Aorta (tissue), 5 donors: ENCODE data around the gene RHOJ. TPM values are rescaled to one million over a fixed set of nuclear protein-coding genes. Genes with fewer than 3 reads are reported as not detected.

Source experiments
- ATAC-seq: fragments of 200-7000 bp; cut with Tn5 transposase; one replicate; pipeline ENCODE4 v1.9.1; 2022; ENCODE audit warnings: moderate library complexity; ENCODE audit not compliant: low FRiP score
- DNase-seq, 2 donors: peaks; one replicate each; pipeline ENCODE4 v3.0.0-alpha.2; 2020
- H3K27ac ChIP-seq, 2 donors: one replicate each; pipeline ENCODE4 v1.5.1; 2013; ENCODE audit warnings: low read length in 2 of 2, mild to moderate bottlenecking in 2 of 2, moderate library complexity in 2 of 2, control low read depth in 1 of 2, inconsistent platforms in 1 of 2, low read depth in 1 of 2
- H3K27me3 ChIP-seq, 2 donors: one replicate each; pipeline ENCODE4 v1.6.1; 2013; ENCODE audit warnings: control low read depth in 1 of 2, low read length in 1 of 2, mild to moderate bottlenecking in 1 of 2, moderate library complexity in 1 of 2; ENCODE audit not compliant: insufficient read depth in 2 of 2, control insufficient read depth in 1 of 2
- H3K36me3 ChIP-seq, 2 donors: one replicate each; pipeline ENCODE4 v1.6.1; 2013; ENCODE audit warnings: control low read depth in 1 of 2, low read length in 1 of 2, mild to moderate bottlenecking in 1 of 2; ENCODE audit not compliant: insufficient read depth in 2 of 2, control insufficient read depth in 1 of 2
- H3K4me1 ChIP-seq, 2 donors: one replicate each; pipeline ENCODE4 v1.6.1; 2013; ENCODE audit warnings: low read length in 2 of 2, control low read depth in 1 of 2, mild to moderate bottlenecking in 1 of 2, moderate library complexity in 1 of 2; ENCODE audit not compliant: insufficient read depth in 2 of 2, control insufficient read depth in 1 of 2
- H3K4me3 ChIP-seq, 2 donors: one replicate each; pipeline ENCODE4 v1.5.1; 2013; ENCODE audit warnings: low read length in 2 of 2, control low read depth in 1 of 2, mild to moderate bottlenecking in 1 of 2
- H3K9me3 ChIP-seq: one replicate; pipeline ENCODE4 v1.6.1; 2013; ENCODE audit warnings: mild to moderate bottlenecking, low read length; ENCODE audit not compliant: control insufficient read depth
- WGBS, 2 donors: extraction: QIAGEN DNeasy Blood & Tissue Kit; methylation state at CpG; one replicate each; pipeline ENCODE4 v1.1.7; 2013; 5-methylcytosine and 5-hydroxymethylcytosine counted together
- intact Hi-C, 2 donors: fragments of 100-400 bp; cut with DNase I; formaldehyde crosslinking; loops; one replicate each; pipeline versions ENCODE4 v1.14.2 to v1.15.0; 2022
- polyA plus RNA-seq, 2 donors: library from polyadenylated mRNA; stranded (reverse); fragments of 200-250 nt; gene quantifications; one replicate each; pipeline ENCODE4 v1.2.3, GENCODE V29; 2013
- total RNA-seq, 2 donors: library from RNA; stranded (reverse); fragmentation: NEBNext Ultra II Directional; extraction: Animal tissue kit (Norgen Biotek cat#: 25700); gene quantifications; one replicate each; pipeline ENCODE4 v1.2.1, GENCODE V29; 2021
- donor health status: healthy with polysubstance abuse.
- donor health status: Bipolar disorder and iron deficiency.
- donor health status: DM: no; HTN: no; CAD: no.
- donor health status: DM: no; HTN: no; CAD: no.
- donor health status: DM: yes; HTN: yes; CAD: no.

Gene RHOJ
- total and polyA plus RNA-seq, 4 donors = 10.8 to 56.6 (median 27.0) TPM

DNA sequence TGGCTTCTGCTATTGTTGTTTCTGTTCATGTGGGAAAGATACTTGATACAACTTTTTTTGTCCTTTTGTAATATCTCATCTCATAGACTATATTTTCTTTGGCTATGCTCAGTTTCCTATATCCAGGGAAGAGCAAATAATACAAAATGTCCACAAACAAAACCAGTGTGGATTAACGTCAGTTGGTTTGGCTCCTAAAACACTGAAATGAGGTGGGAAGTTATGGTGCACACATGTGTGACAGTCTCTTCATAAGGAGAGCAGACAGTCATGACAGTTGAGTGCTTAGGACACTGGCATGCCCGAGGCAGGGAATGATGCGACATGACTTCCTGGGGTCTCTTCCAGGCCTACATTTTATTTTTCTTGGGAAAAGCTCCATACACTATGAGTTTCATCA is 27.5 kb downstream of the RHOJ start:
- no peaks in the 10 kb centered on the region for H3K36me3 ChIP-seq
- intact Hi-C loops = no loop called here
- no peaks in the 10 kb centered on the region for H3K4me1 ChIP-seq
- ATAC-seq (no peak), DNase-seq (no peak)
- WGBS, 2 donors = 66 to 67% methylated on average over 3 of the region's 3 CpGs
- H3K9me3 ChIP-seq = peaks cover 1% of the 10 kb centered on the region
- no peak overlapping the region for H3K4me3 ChIP-seq
- H3K27me3 ChIP-seq = no peaks in the 10 kb centered on the region
- H3K27ac ChIP-seq = no peak overlapping the region

DNA sequence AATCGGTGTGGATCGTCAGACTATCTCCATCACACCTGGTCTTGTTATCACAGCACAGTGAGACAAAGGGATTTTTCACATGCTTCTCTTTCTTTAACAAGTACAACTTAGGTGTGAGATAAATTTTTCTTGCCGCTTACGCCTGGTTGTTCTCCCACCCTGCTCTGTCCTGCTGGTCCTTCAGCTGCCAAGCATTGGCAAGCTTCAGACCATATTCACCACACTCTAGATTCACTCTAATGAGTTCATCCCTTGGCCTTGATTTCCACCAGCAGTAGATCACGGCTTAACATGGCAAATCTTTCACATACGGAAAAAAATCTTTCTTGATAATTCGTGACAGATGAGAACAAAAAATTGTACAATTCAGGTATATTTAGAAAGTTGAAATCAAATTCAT is 33.5 kb downstream of the RHOJ start:
- Histone ChIP-seq H3K27ac (no peak overlapping the region), H3K36me3 (no peaks in the 10 kb centered on the region), H3K9me3 (no peaks in the 10 kb centered on the region), H3K4me1 (peaks cover 0 to 2% of the 10 kb centered on the region in 2 donors), H3K4me3 (no peak overlapping the region), H3K27me3 (no peaks in the 10 kb centered on the region)
- intact Hi-C loops = no loop called here
- 90 to 97% methylated on average over 7 of the region's 7 CpGs for WGBS, 2 donors
- DNase-seq (no peak), ATAC-seq (no peak)

DNA sequence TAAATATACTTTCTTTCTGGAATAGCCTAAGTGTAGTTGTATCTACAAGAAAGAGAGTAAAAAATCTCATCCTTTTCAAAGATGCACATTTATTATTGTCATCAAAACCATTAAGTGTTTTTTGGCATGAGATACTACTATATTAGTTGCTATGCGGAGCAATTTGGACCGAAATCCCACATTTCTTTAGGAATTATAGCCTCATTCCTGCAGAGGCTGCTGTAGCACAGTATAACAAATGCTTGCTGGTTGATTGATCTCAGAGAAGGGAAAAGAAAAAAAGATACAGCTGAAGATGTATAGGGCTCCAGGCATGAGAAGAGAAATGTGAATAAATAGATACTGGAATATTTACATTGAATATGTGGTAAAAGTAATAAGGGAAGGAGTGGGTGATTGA is 36.0 kb downstream of the RHOJ start:
- ATAC-seq = no peak
- Histone ChIP-seq H3K36me3 (no peaks in the 10 kb centered on the region), H3K9me3 (no peaks in the 10 kb centered on the region), H3K4me3 (no peak overlapping the region), H3K27me3 (no peaks in the 10 kb centered on the region), H3K4me1 (peaks cover 0 to 2% of the 10 kb centered on the region in 2 donors), H3K27ac (no peak overlapping the region)
- 79 to 83% methylated on average over 2 of the region's 2 CpGs for WGBS, 2 donors
- DNase-seq = no peak
- intact Hi-C loops = no loop called here

DNA sequence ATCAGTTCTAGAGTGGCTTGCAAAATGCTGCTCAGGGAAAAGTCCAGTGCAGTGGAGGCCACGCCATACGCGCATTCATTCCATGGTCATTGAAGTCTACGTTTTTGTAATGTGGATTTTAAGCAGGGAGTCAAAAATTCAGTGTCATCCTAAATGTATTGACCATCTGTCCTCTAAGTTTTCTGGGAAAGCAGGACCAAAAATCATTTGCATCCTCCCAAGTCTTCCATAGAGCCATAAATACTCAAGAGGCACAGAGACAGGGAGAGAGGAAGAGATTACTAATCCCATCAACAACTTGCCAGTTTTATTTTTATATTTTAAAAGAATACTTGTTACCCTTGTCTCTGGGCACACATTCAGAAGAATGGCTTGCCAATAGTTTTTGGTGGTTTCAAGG is 36.9 kb downstream of the RHOJ start:
- Histone ChIP-seq H3K27me3 (no peaks in the 10 kb centered on the region), H3K27ac (no peak overlapping the region), H3K4me1 (peaks cover 0 to 2% of the 10 kb centered on the region in 2 donors), H3K4me3 (no peak overlapping the region), H3K36me3 (no peaks in the 10 kb centered on the region), H3K9me3 (no peaks in the 10 kb centered on the region)
- DNase-seq (no peak), ATAC-seq (no peak)
- WGBS, 2 donors = 75 to 76% methylated on average over 4 of the region's 4 CpGs
- intact Hi-C loops = no loop called here

DNA sequence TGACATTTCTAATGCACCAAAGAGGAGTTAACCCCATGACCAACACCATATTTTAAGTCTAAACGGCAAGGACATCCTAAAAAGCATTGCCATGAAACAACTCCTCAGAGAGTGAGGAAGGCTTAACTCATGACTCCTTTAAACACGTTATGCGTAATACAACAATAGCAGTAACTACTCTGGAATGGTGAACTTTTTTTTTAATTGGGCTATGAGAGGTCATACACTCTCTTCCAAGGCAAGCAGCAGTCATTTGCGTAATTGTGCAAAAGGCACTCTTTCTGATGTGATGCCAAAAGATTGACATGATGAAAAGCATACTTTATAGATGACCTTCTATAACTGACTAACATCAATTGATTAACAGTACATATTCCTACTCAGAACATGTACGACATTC is 39.4 kb downstream of the RHOJ start:
- Histone ChIP-seq H3K4me3 (no peak overlapping the region), H3K4me1 (peaks cover 2% of the 10 kb centered on the region in 2 donors), H3K9me3 (no peaks in the 10 kb centered on the region), H3K36me3 (no peaks in the 10 kb centered on the region), H3K27ac (no peak overlapping the region), H3K27me3 (no peaks in the 10 kb centered on the region)
- no peak for DNase-seq
- WGBS, 2 donors = 88 to 95% methylated on average over 5 of the region's 5 CpGs
- ATAC-seq = no peak
- intact Hi-C loops = no loop called here

DNA sequence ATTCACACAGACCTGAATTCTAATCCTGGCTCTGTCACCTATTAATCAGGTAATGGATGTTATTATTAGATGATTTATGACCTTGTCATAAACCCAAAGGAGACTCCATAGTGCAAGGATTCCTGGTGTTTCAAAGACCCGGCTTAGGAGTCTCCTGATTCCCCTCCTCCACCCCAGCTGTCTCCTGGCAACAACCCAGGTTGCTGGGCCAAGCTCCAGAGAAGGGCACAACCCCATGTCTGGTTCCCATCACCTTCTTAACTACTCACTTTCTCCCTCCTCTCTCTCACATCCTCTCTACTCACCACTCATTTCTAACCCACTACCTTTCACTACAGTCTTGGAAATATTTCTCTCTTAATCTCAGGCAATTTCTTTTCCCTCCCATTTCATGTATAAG is 41.6 kb downstream of the RHOJ start:
- Histone ChIP-seq H3K9me3 (no peaks in the 10 kb centered on the region), H3K4me1 (peaks cover 4 to 11% of the 10 kb centered on the region in 2 donors), H3K4me3 (no peak overlapping the region), H3K36me3 (no peaks in the 10 kb centered on the region), H3K27me3 (no peaks in the 10 kb centered on the region), H3K27ac (no peak overlapping the region)
- 49 to 56% methylated on average over 1 of the region's 1 CpG for WGBS, 2 donors
- ATAC-seq (no peak), DNase-seq (no peak)
- intact Hi-C loops = loop anchor here in 1 of 2 donors (5.0 kb wide), 1 partner anchor 39 kb away; no protein-coding TSS in a partner anchor

DNA sequence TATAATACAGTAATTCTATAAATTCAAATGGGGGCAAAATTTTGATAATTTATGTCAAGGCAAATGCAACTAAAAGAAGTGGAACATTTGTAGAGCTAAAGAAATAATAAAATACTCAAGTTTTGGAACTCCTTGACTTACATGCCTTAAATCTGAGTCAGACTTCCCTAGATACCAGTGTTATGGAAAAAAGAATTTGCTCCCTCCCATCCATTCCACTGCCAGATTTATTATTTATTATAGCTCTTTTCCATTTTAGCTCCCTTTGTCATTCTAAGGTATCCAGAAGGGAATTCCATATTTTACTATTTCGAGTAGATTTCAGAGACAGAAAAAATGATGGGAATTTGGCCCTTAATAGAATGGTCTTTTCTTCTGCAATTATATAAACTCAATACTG is 44.0 kb downstream of the RHOJ start:
- DNase-seq (no peak), ATAC-seq (peak; percentile 86)
- Histone ChIP-seq H3K27me3 (no peaks in the 10 kb centered on the region), H3K4me1 (peaks cover 4 to 11% of the 10 kb centered on the region in 2 donors), H3K27ac (no peak overlapping the region), H3K9me3 (no peaks in the 10 kb centered on the region), H3K36me3 (no peaks in the 10 kb centered on the region), H3K4me3 (no peak overlapping the region)
- intact Hi-C loops = loop anchor here (2.0 to 5.0 kb wide), 2 partner anchors 41 to 43 kb away; partner anchors contain the start of gene RHOJ (in 1 of the 2)
- 0 to 2% methylated on average over 1 of the region's 1 CpG for WGBS, 2 donors

DNA sequence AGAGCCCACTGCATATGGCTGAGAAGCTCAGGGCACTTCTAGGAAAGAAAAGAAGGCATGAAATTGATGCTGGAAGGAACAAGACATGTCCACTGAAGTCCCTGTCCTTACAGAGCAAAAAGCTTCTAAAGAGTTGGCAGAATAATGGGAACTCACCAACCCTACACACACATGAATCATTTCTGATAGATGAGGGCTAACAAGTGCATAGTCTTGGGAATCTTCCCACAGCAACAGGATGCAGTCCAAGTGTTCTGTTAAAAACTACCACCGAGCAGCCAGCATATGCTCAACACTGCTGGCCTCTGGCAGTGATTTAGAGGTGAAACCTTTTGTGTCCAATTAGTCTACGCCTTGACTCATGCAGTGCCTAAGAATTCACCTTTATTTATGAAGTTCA is 44.8 kb downstream of the RHOJ start:
- H3K27ac ChIP-seq = peak overlapping the region; percentile 91 to 99
- DNase-seq = no peak
- H3K9me3 ChIP-seq = no peaks in the 10 kb centered on the region
- no peaks in the 10 kb centered on the region for H3K27me3 ChIP-seq
- peak; percentile 69 for ATAC-seq
- peaks cover 4 to 11% of the 10 kb centered on the region in 2 donors for H3K4me1 ChIP-seq
- 4 to 8% methylated on average over 2 of the region's 2 CpGs for WGBS, 2 donors
- no peaks in the 10 kb centered on the region for H3K36me3 ChIP-seq
- intact Hi-C loops = loop anchor here (2.0 to 5.0 kb wide), 2 partner anchors 42 to 44 kb away; partner anchors contain the start of gene RHOJ (in 1 of the 2)
- H3K4me3 ChIP-seq = no peak overlapping the region

DNA sequence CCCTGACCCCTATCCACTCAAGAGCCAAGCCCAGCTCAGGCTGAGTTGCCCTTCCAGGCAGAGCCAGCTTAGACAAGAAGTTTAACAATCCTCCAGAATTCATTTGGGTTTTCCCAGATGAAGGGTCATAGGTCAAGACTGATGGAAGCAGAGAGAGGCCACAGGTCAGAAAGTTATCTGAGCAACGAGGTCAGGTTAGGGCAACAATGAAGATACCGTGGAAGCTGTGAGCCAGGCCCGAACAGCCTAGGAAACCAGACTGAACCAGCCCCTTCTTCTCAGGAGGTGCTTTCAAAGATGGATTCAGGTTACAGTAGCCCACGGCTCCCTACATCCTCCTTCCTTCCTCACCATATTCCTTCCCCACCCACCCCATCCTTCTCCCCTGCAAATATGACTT is 53.1 kb downstream of the RHOJ start:
- no peaks in the 10 kb centered on the region for H3K9me3 ChIP-seq
- H3K27ac ChIP-seq = no peak overlapping the region
- H3K4me3 ChIP-seq = no peak overlapping the region
- 82 to 86% methylated on average over 4 of the region's 4 CpGs for WGBS, 2 donors
- intact Hi-C loops = no loop called here
- no peak for ATAC-seq
- DNase-seq = no peak
- peaks cover 0 to 2% of the 10 kb centered on the region in 2 donors for H3K4me1 ChIP-seq
- H3K36me3 ChIP-seq = no peaks in the 10 kb centered on the region
- H3K27me3 ChIP-seq = no peaks in the 10 kb centered on the region
